C4-2B (cell line): Measurements from ENCODE around the gene CLIP4.

ENCODE experiments used
- H3K27ac ChIP-seq: fragments of 450-650 bp; 2 replicates; pipeline ENCODE4 v1.5.1; 2017
- CTCF ChIP-seq: fragments of 450-650 bp; conservative IDR thresholded peaks from 2 replicates; pipeline ENCODE4 v1.5.1; 2017; ENCODE audit warnings: mild to moderate bottlenecking
- ZFX ChIP-seq: fragments of 450-650 bp; IDR thresholded peaks from 2 replicates; pipeline ENCODE4 v1.6.1; 2017

CLIP4 gene

GRCh38 chr2:29206941-29207340, 91.7 kb downstream of the CLIP4 start:
- H3K27ac ChIP-seq = no peak overlapping the region
- TF ChIP-seq ZFX = no peak
- TF ChIP-seq CTCF = no peak

GRCh38 chr2:29207352-29208148, 92.3 kb downstream of the CLIP4 start:
- TF ChIP-seq CTCF (no peak; the same call in 1 of the 2 replicates), ZFX (no peak)
- H3K27ac ChIP-seq = no peak overlapping the region

- H3K27ac ChIP-seq = no peak overlapping the region
- TF ChIP-seq ZFX (no peak), CTCF (no peak)
These were observed 94.3 kb downstream of the CLIP4 start for GRCh38 chr2:29209551-29209950.

- TF ChIP-seq ZFX (no peak), CTCF (no peak)
- no peak overlapping the region for H3K27ac ChIP-seq
These were observed 96.8 kb downstream of the CLIP4 start for GRCh38 chr2:29212009-29212408.

- TF ChIP-seq ZFX (no peak), CTCF (no peak)
These were observed 98.7 kb downstream of the CLIP4 start for GRCh38 chr2:29213888-29214291.

GRCh38 chr2:29215073-29215472, 99.9 kb downstream of the CLIP4 start:
- TF ChIP-seq CTCF = no peak
- no peak for TF ChIP-seq ZFX
- H3K27ac ChIP-seq = no peak overlapping the region

More at GRCh38 chr2:29213888-29214291, 98.7 kb downstream of the CLIP4 start:
- H3K27ac ChIP-seq = no peak overlapping the region

- TF ChIP-seq ZFX (no peak), CTCF (no peak)
- no peak overlapping the region for H3K27ac ChIP-seq
These were observed 100.8 kb downstream of the CLIP4 start for GRCh38 chr2:29215739-29216608.
